ENCODE measurements around the gene ITGA2B. TPM values are rescaled to one million over a fixed set of nuclear protein-coding genes. Genes with fewer than 3 reads are reported as not detected.

Gene ITGA2B
- total and polyA plus RNA-seq, 2 of the 8 experiments (the other 6 are each of a cell fraction or from before 2014, with no cell fraction given) = 6.9 to 12.3 TPM

DNA sequence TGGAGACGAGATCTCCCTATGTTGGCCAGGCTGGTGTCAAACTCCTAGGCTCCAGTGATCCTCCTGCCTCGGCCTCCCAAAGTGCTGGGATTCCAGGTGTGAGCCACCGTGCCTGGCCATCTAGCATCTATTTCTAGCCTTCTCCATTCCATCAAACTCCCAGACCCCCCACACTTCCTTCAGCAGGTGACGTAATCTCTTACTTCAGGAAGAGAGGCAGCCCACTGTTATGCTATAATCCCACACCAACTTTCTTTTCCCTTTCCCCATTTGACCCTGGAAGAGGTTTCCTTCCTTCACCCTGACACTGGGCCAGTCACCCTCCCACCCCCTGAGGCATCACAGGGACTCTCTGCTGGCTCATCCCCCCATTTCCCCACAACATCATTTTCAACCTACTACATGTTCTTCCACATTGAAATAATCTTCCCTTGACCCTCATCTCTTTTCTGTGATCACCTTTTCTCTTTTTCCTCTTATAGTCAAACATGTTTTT lies 7.6 kb downstream of the ITGA2B start (continued):
- TF ChIP-seq POU5F1 (IDR thresholded peaks at IDR 0.05; ENCODE audit: low read depth, low read length) = no peak
- no peak for TF ChIP-seq GTF2F1 (IDR thresholded peaks at IDR 0.05; ENCODE audit: borderline replicate concordance, low read depth, low read length)
